Testis (tissue), 2 donors: ENCODE measurements around the gene KRTAP20-2.

Source experiments
- POLR2A ChIP-seq: fragments of 450-650 bp; IDR thresholded peaks from one replicate; pipeline ENCODE4 v1.6.1; 2017; ENCODE audit warnings: antibody characterized with exemption, mild to moderate bottlenecking, moderate library complexity
- TF ChIP-seq, protein P1 (sequence below), 3 experiments: fragments of 450-650 bp in 2 of 3; fragments of 200-600 bp in 1 of 3; sonication (generic) in 1 of 3; IDR thresholded peaks; one replicate each; pipeline ENCODE4 v1.5.1; 2016 to 2019; ENCODE audit warnings: antibody characterized with exemption in 3 of 3, mild to moderate bottlenecking in 2 of 3, moderate library complexity in 1 of 3

DNA sequence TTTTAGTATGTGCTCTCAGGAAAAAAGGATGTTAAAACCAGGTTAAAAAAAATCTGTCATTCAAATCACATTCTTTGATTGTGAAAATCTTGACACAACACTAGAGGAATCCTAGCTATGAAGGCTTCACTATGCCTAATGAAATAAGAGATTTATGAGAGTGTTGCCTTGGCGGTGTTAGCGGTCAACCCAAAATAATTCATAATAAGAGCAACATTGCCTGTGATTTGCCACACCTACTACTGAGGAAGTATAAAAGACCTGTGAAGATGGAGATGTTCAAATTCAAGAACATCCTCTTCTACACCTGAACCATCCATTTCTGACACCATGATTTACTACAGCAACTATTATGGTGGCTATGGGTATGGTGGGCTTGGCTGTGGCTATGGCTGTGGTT is 18.9 kb upstream of the KRTAP20-2 start, which contains the start of gene KRTAP20-1:
- TF ChIP-seq POLR2A: no peak
- TF ChIP-seq, protein P1, sequence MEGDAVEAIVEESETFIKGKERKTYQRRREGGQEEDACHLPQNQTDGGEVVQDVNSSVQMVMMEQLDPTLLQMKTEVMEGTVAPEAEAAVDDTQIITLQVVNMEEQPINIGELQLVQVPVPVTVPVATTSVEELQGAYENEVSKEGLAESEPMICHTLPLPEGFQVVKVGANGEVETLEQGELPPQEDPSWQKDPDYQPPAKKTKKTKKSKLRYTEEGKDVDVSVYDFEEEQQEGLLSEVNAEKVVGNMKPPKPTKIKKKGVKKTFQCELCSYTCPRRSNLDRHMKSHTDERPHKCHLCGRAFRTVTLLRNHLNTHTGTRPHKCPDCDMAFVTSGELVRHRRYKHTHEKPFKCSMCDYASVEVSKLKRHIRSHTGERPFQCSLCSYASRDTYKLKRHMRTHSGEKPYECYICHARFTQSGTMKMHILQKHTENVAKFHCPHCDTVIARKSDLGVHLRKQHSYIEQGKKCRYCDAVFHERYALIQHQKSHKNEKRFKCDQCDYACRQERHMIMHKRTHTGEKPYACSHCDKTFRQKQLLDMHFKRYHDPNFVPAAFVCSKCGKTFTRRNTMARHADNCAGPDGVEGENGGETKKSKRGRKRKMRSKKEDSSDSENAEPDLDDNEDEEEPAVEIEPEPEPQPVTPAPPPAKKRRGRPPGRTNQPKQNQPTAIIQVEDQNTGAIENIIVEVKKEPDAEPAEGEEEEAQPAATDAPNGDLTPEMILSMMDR (IDR thresholded peaks at IDR 0.05): no peak
